Naive thymus-derived CD8-positive, alpha-beta T cell (primary cell): ENCODE results near the gene DOP1A. TPM values are rescaled to one million over a fixed set of nuclear protein-coding genes. Genes with fewer than 3 reads are reported as not detected.

Experiments
- ATAC-seq, 2 donors: fragments of 150-1000 bp; cut with Tn5 transposase in 1 of 2; sonication (Bioruptor Pico), chemical (Tn5 transposase) in 1 of 2; 1 replicate in 1 of 2; 2 replicates in 1 of 2; pipeline ENCODE4 v1.10.0; 2021; ENCODE audit warnings: mild to moderate bottlenecking in 2 of 2, moderate library complexity in 2 of 2
- POLR2A ChIA-PET: fragments of 350-600 bp; sonication (Branson Sonifier 250); formaldehyde crosslinking; loops from one replicate; lab custom pipeline; 2021; ENCODE audit warnings: antibody characterized with exemption; lab: Charles Lee
- DNase-seq, 10 donors: peaks; one replicate each; pipeline versions ENCODE4 v3.0.0 to v3.0.0-alpha.2; 2020 to 2022
- H3K27ac Mint-ChIP-seq, 10 donors: one replicate each; pipeline ENCODE4 v1.8.0; 2020 to 2022; ENCODE audit warnings: mild to moderate bottlenecking in 10 of 10, mixed read lengths in 10 of 10, moderate library complexity in 4 of 10, inconsistent platforms in 1 of 10
- H3K27me3 Mint-ChIP-seq, 5 donors: one replicate each; pipeline ENCODE4 v1.8.0; 2021 to 2022; ENCODE audit warnings: mixed read lengths in 5 of 5
- H3K36me3 Mint-ChIP-seq, 3 donors: one replicate each; pipeline ENCODE4 v1.8.0; 2020 to 2022; ENCODE audit warnings: mixed read lengths in 3 of 3, mild to moderate bottlenecking in 2 of 3, inconsistent platforms in 1 of 3
- H3K4me1 Mint-ChIP-seq, 4 donors: one replicate each; pipeline ENCODE4 v1.8.0; 2021 to 2022; ENCODE audit warnings: mixed read lengths in 4 of 4
- H3K4me3 Mint-ChIP-seq, 10 donors: one replicate each; pipeline ENCODE4 v1.8.0; 2020 to 2022; ENCODE audit warnings: mild to moderate bottlenecking in 10 of 10, mixed read lengths in 10 of 10, moderate library complexity in 6 of 10, inconsistent platforms in 1 of 10
- H3K9me3 Mint-ChIP-seq, 9 donors: one replicate each; pipeline ENCODE4 v1.8.0; 2020 to 2022; ENCODE audit warnings: mixed read lengths in 9 of 9, mild to moderate bottlenecking in 3 of 9, inconsistent platforms in 1 of 9, moderate library complexity in 1 of 9
- polyA plus RNA-seq, 3 donors: library from polyadenylated mRNA; unstranded; fragments of 300-500 nt; fragmentation: Illumina TruSeq; gene quantifications; one replicate each; pipeline ENCODE4 v1.2.3, GENCODE V29; 2021
- total RNA-seq, 8 experiments: library from RNA in 2 of 8; stranded (reverse) in 2 of 8; gene quantifications; one replicate each; pipeline ENCODE4 v1.2.3 and lab custom pipeline; 2021 to 2026

DOP1A gene
- total and polyA plus RNA-seq, 5 experiments from 2014 or later = 2.2 to 33.8 (median 4.4) TPM

DNA sequence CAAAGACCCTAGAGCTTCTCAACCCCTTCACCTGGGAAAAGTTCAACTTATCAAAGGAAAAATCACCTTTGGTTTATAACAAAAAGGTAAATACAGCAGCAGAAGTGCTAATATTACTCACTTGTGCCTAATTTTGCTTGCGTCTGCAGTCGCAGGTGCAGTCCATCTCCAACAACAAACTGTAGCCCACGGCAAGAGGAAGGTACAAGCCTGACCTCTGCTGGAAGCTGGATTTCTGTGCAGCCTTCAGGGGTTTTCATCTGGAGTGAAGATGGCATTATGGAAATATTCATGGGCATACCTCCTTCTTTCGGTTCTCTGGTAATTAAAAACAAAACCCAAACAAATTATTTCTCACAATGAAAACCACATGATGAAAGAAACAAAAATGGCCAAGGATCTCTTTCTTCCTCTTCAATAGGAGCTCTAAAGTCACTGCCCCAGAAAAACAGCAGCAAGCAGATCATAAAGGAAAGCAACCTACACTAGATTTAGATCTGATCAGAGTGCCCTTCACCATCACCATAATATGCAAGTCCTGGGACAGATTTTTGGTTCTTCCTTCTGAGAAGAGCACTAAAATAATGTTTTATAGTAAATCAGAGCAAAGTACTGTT lies 9.7 kb upstream of the DOP1A start:
- peaks cover 0 to 49% (median 15%) of the 10 kb centered on the region in 3 donors for H3K36me3 Mint-ChIP-seq
- no peak overlapping the region for H3K4me3 Mint-ChIP-seq
- DNase-seq (peak in 3 of 10 donors; percentile 2 to 21 (median 14)), ATAC-seq (peak; percentile 46 to 56)
- POLR2A ChIA-PET = no interaction called here
- no peaks in the 10 kb centered on the region for H3K27me3 Mint-ChIP-seq
- H3K9me3 Mint-ChIP-seq = no peaks in the 10 kb centered on the region
- H3K27ac Mint-ChIP-seq = peak overlapping the region in 3 of 10 donors; percentile 5 to 83 (median 46)
- peaks cover 12 to 24% (median 16%) of the 10 kb centered on the region in 4 donors for H3K4me1 Mint-ChIP-seq

DNA sequence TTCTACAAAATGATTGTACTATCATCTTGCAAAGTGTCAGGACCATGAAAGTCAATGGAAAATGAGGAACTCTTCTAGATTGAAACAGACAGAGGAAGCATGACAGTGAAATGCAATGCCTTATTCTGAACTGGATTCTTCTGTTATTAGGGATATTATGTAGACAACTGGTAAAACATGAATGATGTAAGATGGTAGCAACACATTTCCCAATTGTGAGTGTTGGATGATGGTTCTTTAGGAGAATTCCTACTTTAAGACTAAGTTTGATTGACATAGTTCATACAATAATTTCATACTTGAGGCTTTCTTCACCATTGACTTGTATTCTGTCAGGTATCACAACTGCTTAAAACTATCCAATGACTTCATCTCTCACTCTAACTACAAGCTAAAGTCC lies 6.3 kb upstream of the DOP1A start:
- H3K9me3 Mint-ChIP-seq = no peaks in the 10 kb centered on the region
- peaks cover 24 to 42% (median 35%) of the 10 kb centered on the region in 4 donors for H3K4me1 Mint-ChIP-seq
- no peak overlapping the region for H3K27ac Mint-ChIP-seq
- POLR2A ChIA-PET = no interaction called here
- ATAC-seq = no peak
- H3K27me3 Mint-ChIP-seq = no peaks in the 10 kb centered on the region
- peaks cover 0 to 25% (median 10%) of the 10 kb centered on the region in 3 donors for H3K36me3 Mint-ChIP-seq
- no peak for DNase-seq
- no peak overlapping the region for H3K4me3 Mint-ChIP-seq

DNA sequence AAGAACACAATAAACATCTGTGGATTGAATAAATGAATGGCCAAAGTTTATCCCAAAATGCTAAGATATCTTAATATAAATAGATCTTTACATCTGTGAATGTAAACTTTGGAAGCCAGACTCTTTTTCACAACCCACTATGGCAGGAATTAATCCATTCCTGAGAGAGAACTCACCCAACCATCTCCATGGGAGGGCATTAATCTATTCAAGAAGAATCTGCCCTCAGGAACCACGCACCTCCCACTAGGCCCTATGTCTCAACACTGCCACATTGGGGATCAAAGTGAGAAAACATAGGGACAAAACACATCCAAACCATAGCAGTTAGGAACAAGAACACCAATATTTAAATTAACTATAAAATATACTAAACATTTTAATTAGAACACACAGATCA lies 5.2 kb upstream of the DOP1A start:
- Mint-ChIP-seq H3K27ac (no peak overlapping the region), H3K27me3 (no peaks in the 10 kb centered on the region), H3K4me3 (no peak overlapping the region), H3K9me3 (no peaks in the 10 kb centered on the region), H3K4me1 (peaks cover 20 to 39% (median 36%) of the 10 kb centered on the region in 4 donors), H3K36me3 (peaks cover 0 to 16% (median 4%) of the 10 kb centered on the region in 3 donors)
- no peak for ATAC-seq
- POLR2A ChIA-PET = no interaction called here
- no peak for DNase-seq

DNA sequence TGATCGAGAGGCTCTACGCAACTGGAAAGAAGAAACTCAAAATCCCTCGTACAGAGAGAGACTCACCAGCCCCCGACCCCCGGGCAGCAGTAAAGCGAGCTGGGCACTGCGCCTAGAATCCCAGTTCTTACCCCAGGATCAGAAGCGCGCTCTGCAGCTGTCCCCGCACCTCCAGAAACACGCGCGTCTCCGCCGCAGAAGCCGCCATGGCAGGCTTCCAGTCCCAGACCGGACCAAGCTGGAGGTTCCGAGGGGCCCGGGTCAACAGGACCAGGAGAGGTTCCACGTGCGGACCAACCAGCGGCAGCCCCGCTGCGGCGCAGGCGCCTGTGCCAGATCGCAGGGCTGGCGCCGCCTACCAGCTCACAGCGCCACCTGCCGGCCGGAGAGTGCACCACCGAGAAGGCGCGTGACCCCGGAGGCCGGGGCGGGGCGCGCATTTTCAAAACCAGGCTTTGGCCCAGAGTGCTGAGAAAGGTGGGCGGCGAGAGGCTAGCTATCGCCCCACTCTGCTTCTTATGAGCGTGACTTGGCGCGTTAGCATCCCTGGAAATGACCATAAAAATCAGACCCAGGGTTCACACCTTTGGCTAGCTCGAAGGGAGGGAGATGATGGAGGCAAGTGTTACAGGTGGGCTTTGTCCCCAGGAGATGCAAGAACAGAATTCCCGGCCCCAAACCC lies 1.8 kb upstream of the DOP1A start, which contains the start of gene UBE3D:
UBE3D (minus strand) TSS at position 331 of the 682 bp plus-strand sequence; CDS start at position 208, 123 bp downstream.
- Mint-ChIP-seq H3K27ac (peak within 1 kb of the TSS; percentile 48 to 93 (median 88)), H3K27me3 (no peaks in the 10 kb centered on the region), H3K36me3 (peaks cover 0 to 5% (median 0%) of the 10 kb centered on the region in 3 donors), H3K9me3 (no peaks in the 10 kb centered on the region), H3K4me3 (peak within 1 kb of the TSS; percentile 86 to 95 (median 91)), H3K4me1 (peaks cover 20 to 58% (median 49%) of the 10 kb centered on the region in 4 donors)
- DNase-seq = peak; percentile 80 to 98 (median 91)
- peak; percentile 66 to 70 for ATAC-seq
- POLR2A ChIA-PET = interaction anchor here (0.6 to 1.1 kb wide), 5 partner anchors 11 to 818 kb away, joined by 3 to 5 read pairs (median 3); partner anchors contain the start of genes IBTK, PGM3 and RWDD2A

DNA sequence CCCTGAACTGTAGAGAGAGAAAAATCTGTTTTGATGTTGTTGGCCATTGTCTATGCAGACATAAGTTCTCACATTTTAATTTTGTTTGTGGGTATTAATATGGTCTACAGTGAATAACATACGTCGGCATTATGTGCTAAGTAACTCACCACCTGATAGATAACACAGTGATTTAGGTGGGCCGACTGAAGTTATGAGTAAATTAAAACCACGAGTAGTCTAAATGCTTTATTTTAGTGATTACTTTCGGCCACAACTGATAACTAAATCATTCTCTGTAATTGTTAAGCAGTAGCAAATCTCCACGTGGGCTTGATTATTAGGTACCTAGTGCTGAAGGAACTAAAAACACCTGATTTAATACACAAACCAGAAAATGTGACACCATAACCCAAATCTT lies 1.1 kb downstream of the DOP1A start:
- Mint-ChIP-seq H3K27me3 (no peaks in the 10 kb centered on the region), H3K4me1 (peaks cover 17 to 64% (median 46%) of the 10 kb centered on the region in 4 donors), H3K4me3 (peak overlapping the region; percentile 89 to 95 (median 93)), H3K9me3 (no peaks in the 10 kb centered on the region), H3K27ac (peak overlapping the region; percentile 77 to 98 (median 96)), H3K36me3 (peaks cover 0 to 9% (median 0%) of the 10 kb centered on the region in 3 donors)
- ATAC-seq (no peak), DNase-seq (no peak)
- POLR2A ChIA-PET = interaction anchor here (1.9 to 2.1 kb wide), 2 partner anchors 125 to 1159 kb away, joined by 6 to 7 read pairs; partner anchors contain the start of genes CEP162, PGM3 and RWDD2A

DNA sequence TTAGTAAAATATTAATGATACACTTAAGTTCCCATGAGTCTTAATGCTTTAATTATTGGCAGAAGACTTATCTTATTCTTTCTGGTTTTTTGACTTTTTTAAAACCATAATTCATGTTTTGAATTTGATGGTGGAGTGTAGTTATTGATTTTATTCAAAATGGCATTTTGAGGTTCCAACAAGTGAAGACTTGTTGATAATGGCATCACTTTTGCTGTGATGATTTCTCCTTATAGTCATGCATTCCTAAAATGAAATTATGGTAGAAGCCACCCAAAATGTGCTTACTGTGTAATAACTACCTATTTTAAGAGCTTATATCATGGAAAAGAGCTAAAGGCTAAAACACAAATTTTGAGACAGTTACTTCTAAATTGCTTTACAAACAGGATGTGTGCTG lies 2.2 kb downstream of the DOP1A start:
- POLR2A ChIA-PET = interaction anchor here (0.6 kb wide), 1 partner anchor 860 kb away, joined by 3 read pairs; no protein-coding TSS in a partner anchor
- ATAC-seq (no peak), DNase-seq (no peak)
- peaks cover 15 to 59% (median 38%) of the 10 kb centered on the region in 4 donors for H3K4me1 Mint-ChIP-seq
- peak overlapping the region in 1 of 10 donors; percentile 15 for H3K4me3 Mint-ChIP-seq
- peak overlapping the region in 2 of 10 donors; percentile 49 to 63 for H3K27ac Mint-ChIP-seq
- H3K9me3 Mint-ChIP-seq = no peaks in the 10 kb centered on the region
- H3K27me3 Mint-ChIP-seq = no peaks in the 10 kb centered on the region
- peaks cover 0 to 13% (median 0%) of the 10 kb centered on the region in 3 donors for H3K36me3 Mint-ChIP-seq

DNA sequence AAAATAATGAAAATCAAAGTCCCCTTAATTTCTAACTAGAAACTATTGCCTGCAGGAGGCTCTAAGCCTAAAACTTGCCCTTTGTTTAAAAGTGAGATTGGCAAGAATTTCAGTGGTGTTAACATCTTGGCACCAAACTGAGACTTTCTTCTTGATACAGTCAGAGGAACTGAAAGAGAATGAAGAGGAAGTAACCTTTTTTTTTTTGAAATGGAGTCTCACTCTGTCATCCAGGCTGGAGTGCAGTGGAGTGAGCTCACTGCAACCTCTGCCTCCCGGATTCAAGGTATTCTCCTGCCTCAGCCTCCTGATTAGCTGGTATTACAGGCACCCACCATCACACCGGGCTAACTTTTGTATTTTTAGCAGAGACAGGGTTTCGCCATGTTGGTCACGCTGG lies 3.6 kb downstream of the DOP1A start:
- POLR2A ChIA-PET = no interaction called here
- no peaks in the 10 kb centered on the region for H3K27me3 Mint-ChIP-seq
- peaks cover 0 to 22% (median 8%) of the 10 kb centered on the region in 3 donors for H3K36me3 Mint-ChIP-seq
- no peaks in the 10 kb centered on the region for H3K9me3 Mint-ChIP-seq
- H3K27ac Mint-ChIP-seq = peak overlapping the region in 3 of 10 donors; percentile 46 to 63 (median 57)
- peaks cover 13 to 49% (median 32%) of the 10 kb centered on the region in 4 donors for H3K4me1 Mint-ChIP-seq
- ATAC-seq (no peak), DNase-seq (no peak)
- peak overlapping the region in 1 of 10 donors; percentile 24 for H3K4me3 Mint-ChIP-seq

DNA sequence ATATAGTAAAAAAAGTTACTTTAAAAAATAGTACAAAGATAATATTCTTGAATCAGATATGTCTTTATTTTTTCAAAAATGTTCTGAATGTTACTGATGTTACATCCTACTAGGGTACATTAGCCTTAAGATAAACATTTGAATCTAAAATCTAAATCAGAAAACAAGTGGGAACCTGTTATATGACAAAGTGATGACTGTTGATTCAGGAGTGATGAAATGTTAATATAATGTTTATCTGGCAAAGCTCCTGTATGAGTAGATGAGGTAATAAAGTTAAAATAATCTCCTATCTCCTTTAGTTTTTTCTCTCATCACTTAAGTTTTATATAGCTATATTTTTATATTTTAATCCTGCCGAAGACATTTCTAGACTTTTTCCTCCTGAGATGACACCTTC lies 4.2 kb downstream of the DOP1A start:
- H3K9me3 Mint-ChIP-seq = no peaks in the 10 kb centered on the region
- peaks cover 0 to 27% (median 13%) of the 10 kb centered on the region in 3 donors for H3K36me3 Mint-ChIP-seq
- H3K4me1 Mint-ChIP-seq = peaks cover 11 to 47% (median 29%) of the 10 kb centered on the region in 4 donors
- no peak for DNase-seq
- peak overlapping the region in 1 of 10 donors; percentile 47 for H3K27ac Mint-ChIP-seq
- no peaks in the 10 kb centered on the region for H3K27me3 Mint-ChIP-seq
- no peak for ATAC-seq
- POLR2A ChIA-PET = no interaction called here
- H3K4me3 Mint-ChIP-seq = no peak overlapping the region

DNA sequence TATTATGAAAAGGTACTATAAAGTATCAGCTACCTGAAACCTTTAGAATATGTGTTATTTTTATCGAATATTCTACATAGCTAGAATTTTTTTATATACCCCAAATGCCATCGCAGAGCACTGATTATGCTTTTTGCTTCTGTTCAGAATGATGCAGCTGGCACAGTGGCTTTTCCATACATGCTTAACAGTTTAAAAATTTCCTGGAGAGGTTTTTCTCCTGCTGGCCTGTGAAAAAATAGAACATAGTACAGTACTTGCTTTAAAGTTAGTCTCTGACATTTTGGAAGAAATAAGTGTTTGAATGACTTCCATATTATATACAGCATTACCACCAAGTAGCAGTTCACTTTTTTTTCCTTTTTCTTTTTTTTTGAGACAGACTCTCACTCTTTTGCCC lies 5.3 kb downstream of the DOP1A start:
- POLR2A ChIA-PET = no interaction called here
- ATAC-seq (no peak), DNase-seq (no peak)
- H3K36me3 Mint-ChIP-seq = peaks cover 0 to 30% (median 16%) of the 10 kb centered on the region in 3 donors
- peaks cover 10 to 42% (median 32%) of the 10 kb centered on the region in 4 donors for H3K4me1 Mint-ChIP-seq
- no peak overlapping the region for H3K27ac Mint-ChIP-seq
- H3K9me3 Mint-ChIP-seq = no peaks in the 10 kb centered on the region
- H3K4me3 Mint-ChIP-seq = no peak overlapping the region
- no peaks in the 10 kb centered on the region for H3K27me3 Mint-ChIP-seq

DNA sequence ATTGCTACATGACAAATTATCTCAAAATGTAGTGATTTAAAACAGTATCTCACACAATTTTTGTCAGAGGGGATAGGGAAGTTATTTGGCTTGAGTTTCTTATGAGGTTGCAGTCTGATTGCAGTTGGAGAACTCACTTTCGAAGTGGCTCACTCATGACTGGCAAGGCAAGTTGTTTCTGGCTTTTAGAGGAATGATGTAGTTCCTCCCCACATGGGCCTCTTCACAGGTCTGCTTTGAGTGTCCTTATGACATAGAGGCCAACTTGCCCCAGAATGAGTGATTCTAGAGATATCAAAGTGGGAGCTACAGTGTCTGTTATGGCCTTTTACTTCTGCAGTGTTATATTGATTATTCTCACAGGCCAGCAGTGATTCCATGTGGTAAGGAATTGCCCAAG lies 6.1 kb downstream of the DOP1A start:
- DNase-seq (no peak), ATAC-seq (no peak)
- POLR2A ChIA-PET = no interaction called here
- Mint-ChIP-seq H3K27me3 (no peaks in the 10 kb centered on the region), H3K36me3 (peaks cover 0 to 30% (median 16%) of the 10 kb centered on the region in 3 donors), H3K4me3 (no peak overlapping the region), H3K27ac (peak overlapping the region in 1 of 10 donors; percentile 1), H3K9me3 (no peaks in the 10 kb centered on the region), H3K4me1 (peaks cover 12 to 41% (median 34%) of the 10 kb centered on the region in 4 donors)

DNA sequence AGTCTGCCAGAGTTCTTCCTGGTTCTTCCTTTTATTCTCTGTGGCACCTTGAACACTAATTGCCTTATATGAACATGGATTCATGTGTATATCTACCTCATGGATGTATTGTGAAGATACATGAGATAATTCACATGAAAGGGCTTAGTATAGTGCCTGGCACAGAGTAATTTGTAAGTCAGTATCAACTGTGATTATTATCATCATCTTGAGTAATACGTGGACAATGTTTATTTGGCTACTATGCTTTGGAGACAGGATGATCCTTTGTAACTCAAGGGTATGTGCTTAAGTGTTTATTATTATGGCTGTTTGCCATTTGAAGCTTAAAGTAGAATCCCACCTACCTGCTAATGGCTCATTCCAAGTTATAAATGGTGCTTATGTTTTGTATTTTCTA lies 16.0 kb downstream of the DOP1A start:
- POLR2A ChIA-PET = no interaction called here
- no peaks in the 10 kb centered on the region for H3K27me3 Mint-ChIP-seq
- peaks cover 12 to 21% (median 19%) of the 10 kb centered on the region in 3 donors for H3K36me3 Mint-ChIP-seq
- no peak overlapping the region for H3K4me3 Mint-ChIP-seq
- ATAC-seq (no peak), DNase-seq (no peak)
- peaks cover 23 to 46% (median 38%) of the 10 kb centered on the region in 4 donors for H3K4me1 Mint-ChIP-seq
- peaks cover 0 to 5% (median 0%) of the 10 kb centered on the region in 9 donors for H3K9me3 Mint-ChIP-seq
- no peak overlapping the region for H3K27ac Mint-ChIP-seq

DNA sequence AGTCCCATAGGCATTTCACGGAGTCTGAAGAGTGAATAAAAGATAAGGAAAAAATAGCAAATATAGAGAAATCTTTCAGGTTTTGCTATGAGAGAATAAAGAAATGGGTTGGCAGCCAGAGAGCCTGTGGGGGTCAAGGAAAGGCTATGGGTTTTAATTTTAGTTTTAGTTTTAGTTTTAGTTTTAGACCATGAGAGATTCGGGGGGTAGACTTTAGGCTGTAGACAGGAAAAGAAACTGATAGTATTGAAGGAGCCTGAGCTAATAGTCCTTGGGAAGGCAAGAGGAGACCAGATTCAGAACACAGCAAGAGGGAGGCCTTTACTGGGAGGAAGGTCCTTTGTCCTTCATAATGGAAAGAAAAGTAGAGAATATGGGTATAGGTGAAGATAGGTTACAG lies 19.3 kb downstream of the DOP1A start:
- Mint-ChIP-seq H3K9me3 (peaks cover 0 to 5% (median 0%) of the 10 kb centered on the region in 9 donors), H3K4me3 (peak overlapping the region in 2 of 10 donors; percentile 3 to 40), H3K27me3 (no peaks in the 10 kb centered on the region), H3K27ac (peak overlapping the region in 5 of 10 donors; percentile 9 to 68 (median 23)), H3K4me1 (peaks cover 22 to 34% (median 25%) of the 10 kb centered on the region in 4 donors), H3K36me3 (peaks cover 11 to 22% (median 12%) of the 10 kb centered on the region in 3 donors)
- ATAC-seq = no peak
- no peak for DNase-seq
- POLR2A ChIA-PET = no interaction called here
